Fibroblast of villous mesenchyme (primary cell): ENCODE measurements around the gene ARMH3. TPM values are rescaled to one million over a fixed set of nuclear protein-coding genes. Genes with fewer than 3 reads are reported as not detected.

ENCODE experiments used
- DNase-seq: peaks from one replicate; pipeline ENCODE4 v3.0.0-alpha.2; 2010; ENCODE audit warnings: low read depth
- H3K4me3 ChIP-seq: 2 replicates; pipeline ENCODE4 v1.5.1; 2011; ENCODE audit warnings: low read depth, mild to moderate bottlenecking, low read length
- CTCF ChIP-seq: IDR thresholded peaks from 2 replicates; pipeline ENCODE4 v1.5.1; 2012; ENCODE audit warnings: low read depth, mild to moderate bottlenecking, low read length; ENCODE audit not compliant: insufficient read depth
- total RNA-seq: library from RNA; depleted of rRNA; stranded (reverse); fragments of >200 nt; gene quantifications from 2 replicates; pipeline ENCODE4 v1.2.3, GENCODE V29; 2012

Gene ARMH3
- total RNA-seq, 1 donor, result 10.4 TPM

GRCh38 chr10:101960879-101961395 is 95.0 kb downstream of the ARMH3 start:
- TF ChIP-seq CTCF, result no peak
- H3K4me3 ChIP-seq, result no peak overlapping the region
- no peak for DNase-seq

GRCh38 chr10:101959346-101959916 is 96.5 kb downstream of the ARMH3 start:
- TF ChIP-seq CTCF, result no peak

GRCh38 chr10:101958691-101959090 is 97.3 kb downstream of the ARMH3 start:
- no peak overlapping the region for H3K4me3 ChIP-seq
- no peak for TF ChIP-seq CTCF

More at GRCh38 chr10:101959346-101959916, 96.5 kb downstream of the ARMH3 start:
- DNase-seq, result no peak
- no peak overlapping the region for H3K4me3 ChIP-seq

GRCh38 chr10:101956898-101957297 is 99.1 kb downstream of the ARMH3 start:
- TF ChIP-seq CTCF, result no peak
- no peak overlapping the region for H3K4me3 ChIP-seq
- DNase-seq, result no peak

More at GRCh38 chr10:101958691-101959090, 97.3 kb downstream of the ARMH3 start:
- DNase-seq, result no peak

- H3K4me3 ChIP-seq, result no peak overlapping the region
- DNase-seq, result no peak
Measured at GRCh38 chr10:101956117-101956516, 99.9 kb downstream of the ARMH3 start.

GRCh38 chr10:101952191-101952590 is 103.8 kb downstream of the ARMH3 start:
- peak; percentile 42 for DNase-seq
- no peak for TF ChIP-seq CTCF
- H3K4me3 ChIP-seq, result no peak overlapping the region

More at GRCh38 chr10:101956117-101956516, 99.9 kb downstream of the ARMH3 start:
- no peak for TF ChIP-seq CTCF

- no peak for TF ChIP-seq CTCF
- no peak overlapping the region for H3K4me3 ChIP-seq
Measured at GRCh38 chr10:101950213-101950612, 105.8 kb downstream of the ARMH3 start.

More at GRCh38 chr10:101950213-101950612, 105.8 kb downstream of the ARMH3 start:
- no peak for DNase-seq
